NAMALWA (cell line): ENCODE data around the gene GRIN1.
A peak's percentile ranks its signal among the peaks of the same experiment; 100 is the strongest.

Experiments used
- DNase-seq: peaks from one replicate; pipeline ENCODE4 v3.0.0-alpha.2; 2015; ENCODE audit warnings: low spot score

GRIN1 gene

GRCh38 chr9:137148242-137148641 lies 9.3 kb downstream of the GRIN1 start:
- DNase-seq: no peak

- no peak for DNase-seq
These were observed 9.7 kb downstream of the GRIN1 start for GRCh38 chr9:137148661-137149060.

GRCh38 chr9:137149363-137149762 lies 10.4 kb downstream of the GRIN1 start:
- DNase-seq: no peak

GRCh38 chr9:137149942-137150616 lies 11.1 kb downstream of the GRIN1 start:
- DNase-seq: peak; percentile 62

- DNase-seq: peak; percentile 97
These were observed 11.9 kb downstream of the GRIN1 start for GRCh38 chr9:137150617-137151457.

GRCh38 chr9:137152844-137153405 lies 14.0 kb downstream of the GRIN1 start:
- no peak for DNase-seq

GRCh38 chr9:137156567-137157375 lies 17.8 kb downstream of the GRIN1 start:
- peak; percentile 68 for DNase-seq

- DNase-seq: no peak
These were observed 18.9 kb downstream of the GRIN1 start for GRCh38 chr9:137157618-137158415.

GRCh38 chr9:137158625-137159024 lies 19.7 kb downstream of the GRIN1 start:
- DNase-seq: no peak

GRCh38 chr9:137159105-137160053 lies 20.4 kb downstream of the GRIN1 start:
- no peak for DNase-seq

GRCh38 chr9:137160054-137160425 lies 21.1 kb downstream of the GRIN1 start:
- no peak for DNase-seq

GRCh38 chr9:137160716-137161557 lies 22.0 kb downstream of the GRIN1 start:
- no peak for DNase-seq

GRCh38 chr9:137161558-137162486 lies 22.9 kb downstream of the GRIN1 start:
- DNase-seq: no peak

- DNase-seq: no peak
These were observed 23.8 kb downstream of the GRIN1 start for GRCh38 chr9:137162505-137163364.

- DNase-seq: no peak
These were observed 24.4 kb downstream of the GRIN1 start for GRCh38 chr9:137163365-137163715.

- no peak for DNase-seq
These were observed 24.9 kb downstream of the GRIN1 start for GRCh38 chr9:137163805-137164204.
